ENCODE results near the gene ADARB2.

The ADARB2 gene

GRCh38 chr10:1267568-1267967 lies 469.8 kb downstream of the ADARB2 start:
- H3K27me3 ChIP-seq (ENCODE audit: insufficient read depth, poor library complexity, severe bottlenecking) = no peaks in the 10 kb centered on the region
- no peak for DNase-seq (ENCODE audit: low spot score)
- no peaks in the 10 kb centered on the region for H3K36me3 ChIP-seq (ENCODE audit: low read depth)
- no peaks in the 10 kb centered on the region for H3K9me3 ChIP-seq (ENCODE audit: severe bottlenecking)
- H3K27ac ChIP-seq (ENCODE audit: poor library complexity, severe bottlenecking) = no peak overlapping the region
- no peak for TF ChIP-seq CTCF (IDR thresholded peaks at IDR 0.05; ENCODE audit: poor library complexity, severe bottlenecking)
- no peak for ATAC-seq (ENCODE audit: low read depth)
- H3K4me1 ChIP-seq (ENCODE audit: insufficient read depth, poor library complexity, severe bottlenecking) = no peaks in the 10 kb centered on the region
- no peak overlapping the region for H3K4me3 ChIP-seq (ENCODE audit: severe bottlenecking)

- DNase-seq (ENCODE audit: low spot score) (no peak), ATAC-seq (ENCODE audit: low read depth) (no peak)
- H3K27me3 ChIP-seq (ENCODE audit: insufficient read depth, poor library complexity, severe bottlenecking) = no peaks in the 10 kb centered on the region
- H3K4me3 ChIP-seq (ENCODE audit: severe bottlenecking) = no peak overlapping the region
- no peaks in the 10 kb centered on the region for H3K36me3 ChIP-seq (ENCODE audit: low read depth)
- no peaks in the 10 kb centered on the region for H3K4me1 ChIP-seq (ENCODE audit: insufficient read depth, poor library complexity, severe bottlenecking)
- no peak overlapping the region for H3K27ac ChIP-seq (ENCODE audit: poor library complexity, severe bottlenecking)
- no peak for TF ChIP-seq CTCF (IDR thresholded peaks at IDR 0.05; ENCODE audit: poor library complexity, severe bottlenecking)
- no peaks in the 10 kb centered on the region for H3K9me3 ChIP-seq (ENCODE audit: severe bottlenecking)
These were observed 470.2 kb downstream of the ADARB2 start for GRCh38 chr10:1267148-1267547.

GRCh38 chr10:1266033-1266802 lies 471.1 kb downstream of the ADARB2 start:
- no peak overlapping the region for H3K4me3 ChIP-seq (ENCODE audit: severe bottlenecking)
- no peaks in the 10 kb centered on the region for H3K9me3 ChIP-seq (ENCODE audit: severe bottlenecking)
- no peaks in the 10 kb centered on the region for H3K4me1 ChIP-seq (ENCODE audit: insufficient read depth, poor library complexity, severe bottlenecking)
- no peak for DNase-seq (ENCODE audit: low spot score)
- H3K27me3 ChIP-seq (ENCODE audit: insufficient read depth, poor library complexity, severe bottlenecking) = no peaks in the 10 kb centered on the region
- ATAC-seq (ENCODE audit: low read depth) = no peak
- no peak for TF ChIP-seq CTCF (IDR thresholded peaks at IDR 0.05; ENCODE audit: poor library complexity, severe bottlenecking)
- H3K36me3 ChIP-seq (ENCODE audit: low read depth) = no peaks in the 10 kb centered on the region
- no peak overlapping the region for H3K27ac ChIP-seq (ENCODE audit: poor library complexity, severe bottlenecking)

- Histone ChIP-seq H3K4me1 (ENCODE audit: insufficient read depth, poor library complexity, severe bottlenecking) (no peaks in the 10 kb centered on the region), H3K9me3 (ENCODE audit: severe bottlenecking) (no peaks in the 10 kb centered on the region), H3K4me3 (ENCODE audit: severe bottlenecking) (no peak overlapping the region), H3K27ac (ENCODE audit: poor library complexity, severe bottlenecking) (no peak overlapping the region), H3K36me3 (ENCODE audit: low read depth) (no peaks in the 10 kb centered on the region), H3K27me3 (ENCODE audit: insufficient read depth, poor library complexity, severe bottlenecking) (no peaks in the 10 kb centered on the region)
- no peak for ATAC-seq (ENCODE audit: low read depth)
- DNase-seq (ENCODE audit: low spot score) = no peak
- no peak for TF ChIP-seq CTCF (IDR thresholded peaks at IDR 0.05; ENCODE audit: poor library complexity, severe bottlenecking)
These were observed 473.3 kb downstream of the ADARB2 start for GRCh38 chr10:1264001-1264400.

GRCh38 chr10:1257274-1257673 lies 480.1 kb downstream of the ADARB2 start:
- H3K27ac ChIP-seq (ENCODE audit: poor library complexity, severe bottlenecking) = no peak overlapping the region
- H3K4me3 ChIP-seq (ENCODE audit: severe bottlenecking) = no peak overlapping the region
- no peak for TF ChIP-seq CTCF (IDR thresholded peaks at IDR 0.05; ENCODE audit: poor library complexity, severe bottlenecking)
- H3K27me3 ChIP-seq (ENCODE audit: insufficient read depth, poor library complexity, severe bottlenecking) = no peaks in the 10 kb centered on the region
- no peaks in the 10 kb centered on the region for H3K36me3 ChIP-seq (ENCODE audit: low read depth)
- no peak for ATAC-seq (ENCODE audit: low read depth)
- no peak for DNase-seq (ENCODE audit: low spot score)
- H3K9me3 ChIP-seq (ENCODE audit: severe bottlenecking) = no peaks in the 10 kb centered on the region
- no peaks in the 10 kb centered on the region for H3K4me1 ChIP-seq (ENCODE audit: insufficient read depth, poor library complexity, severe bottlenecking)

Data from RWPE2 (cell line).